Measurements from ENCODE around the gene PLPPR3. TPM values are rescaled to one million over a fixed set of nuclear protein-coding genes. Genes with fewer than 3 reads are reported as not detected.

Gene PLPPR3
- total and polyA plus RNA-seq, 2 donors: 0.16 to 0.19 TPM

DNA sequence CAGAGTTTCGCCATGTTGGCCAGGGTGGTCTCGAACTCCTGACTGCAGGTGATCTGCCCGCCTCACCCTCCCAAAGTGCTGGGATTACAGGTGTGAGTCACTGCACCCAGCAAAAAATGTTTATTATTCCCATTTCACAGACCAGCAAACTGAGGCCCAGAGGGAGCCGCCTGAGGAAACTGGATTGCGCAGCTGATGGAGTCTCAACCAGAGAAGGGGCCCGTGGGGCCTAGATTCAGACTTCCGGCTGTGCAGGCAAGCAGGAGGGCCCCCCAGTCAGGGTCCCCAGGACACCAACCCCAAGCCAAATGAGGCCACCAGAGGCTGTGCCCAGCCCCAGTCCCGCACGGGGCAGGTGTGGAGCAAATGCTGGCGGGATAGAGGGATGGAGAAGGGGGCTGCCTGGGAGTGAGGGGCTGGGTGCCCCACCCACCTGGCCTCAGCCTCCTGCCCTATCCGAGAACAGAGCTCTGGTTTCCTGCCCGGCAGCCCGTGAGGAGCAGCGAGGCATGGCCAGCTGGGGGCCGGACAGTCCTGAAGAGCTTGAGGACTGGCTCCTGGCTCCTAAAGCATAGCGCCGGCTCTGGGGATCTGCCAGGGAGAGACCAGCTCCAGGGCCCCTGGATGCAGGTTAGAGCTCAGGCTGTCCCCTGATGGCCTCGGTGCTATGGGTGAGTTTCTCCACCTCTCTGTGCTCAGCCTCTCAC is 48.9 kb downstream of the PLPPR3 start:
- 90% methylated on average over 18 of the region's 18 CpGs for WGBS
- Histone ChIP-seq H3K4me1 (ENCODE audit: control insufficient read depth in 2 of 2, insufficient read depth in 2 of 2, low read length in 2 of 2) (no peaks in the 10 kb centered on the region), H3K27ac (ENCODE audit: low read depth in 1 of 2, low read length in 1 of 2) (no peak overlapping the region)

DNA sequence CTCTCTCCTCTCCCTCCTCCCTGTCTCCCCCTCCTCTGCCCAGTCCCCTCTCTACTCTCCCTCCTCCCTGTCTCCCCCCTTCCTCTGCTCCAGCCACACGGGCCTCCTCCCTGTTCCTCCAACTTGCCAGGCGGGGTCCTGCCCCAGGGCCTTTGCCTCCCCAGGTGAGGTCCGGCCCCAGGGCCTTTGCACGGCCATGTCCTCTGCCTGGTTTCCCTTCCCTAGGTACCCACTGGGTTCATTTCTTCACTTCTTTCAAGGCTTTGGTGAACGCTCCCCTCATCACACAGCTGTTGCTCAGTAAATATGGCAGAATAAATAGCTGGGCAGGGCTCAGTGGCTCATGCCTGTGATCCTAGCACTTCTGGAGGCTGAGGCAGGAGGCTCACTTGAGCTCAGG is 49.7 kb downstream of the PLPPR3 start:
- WGBS: 94% methylated on average over 5 of the region's 5 CpGs
- H3K4me1 ChIP-seq (ENCODE audit: control insufficient read depth in 2 of 2, insufficient read depth in 2 of 2, low read length in 2 of 2): no peaks in the 10 kb centered on the region
- no peak overlapping the region for H3K27ac ChIP-seq (ENCODE audit: low read depth in 1 of 2, low read length in 1 of 2)
- H3K4me3 ChIP-seq (ENCODE audit: low read length in 2 of 2): no peak overlapping the region
- H3K36me3 ChIP-seq (ENCODE audit: control insufficient read depth in 2 of 2, insufficient read depth in 2 of 2, low read length in 1 of 2): no peaks in the 10 kb centered on the region
- peaks cover 3 to 23% of the 10 kb centered on the region in 2 donors for H3K27me3 ChIP-seq (ENCODE audit: control insufficient read depth in 2 of 2, insufficient read depth in 1 of 2, low read length in 1 of 2)
- DNase-seq (ENCODE audit: low read depth in 6 of 9, low spot score in 9 of 9): no peak
- H3K9me3 ChIP-seq (ENCODE audit: control insufficient read depth in 2 of 2, insufficient read depth in 1 of 2, low read length in 1 of 2): no peaks in the 10 kb centered on the region

More for the DNA sequence above, 48.9 kb downstream of the PLPPR3 start:
- Histone ChIP-seq H3K36me3 (ENCODE audit: control insufficient read depth in 2 of 2, insufficient read depth in 2 of 2, low read length in 1 of 2) (no peaks in the 10 kb centered on the region), H3K4me3 (ENCODE audit: low read length in 2 of 2) (no peak overlapping the region), H3K27me3 (ENCODE audit: control insufficient read depth in 2 of 2, insufficient read depth in 1 of 2, low read length in 1 of 2) (peaks cover 3 to 25% of the 10 kb centered on the region in 2 donors), H3K9me3 (ENCODE audit: control insufficient read depth in 2 of 2, insufficient read depth in 1 of 2, low read length in 1 of 2) (no peaks in the 10 kb centered on the region)
- DNase-seq (ENCODE audit: low read depth in 6 of 9, low spot score in 9 of 9): no peak

DNA sequence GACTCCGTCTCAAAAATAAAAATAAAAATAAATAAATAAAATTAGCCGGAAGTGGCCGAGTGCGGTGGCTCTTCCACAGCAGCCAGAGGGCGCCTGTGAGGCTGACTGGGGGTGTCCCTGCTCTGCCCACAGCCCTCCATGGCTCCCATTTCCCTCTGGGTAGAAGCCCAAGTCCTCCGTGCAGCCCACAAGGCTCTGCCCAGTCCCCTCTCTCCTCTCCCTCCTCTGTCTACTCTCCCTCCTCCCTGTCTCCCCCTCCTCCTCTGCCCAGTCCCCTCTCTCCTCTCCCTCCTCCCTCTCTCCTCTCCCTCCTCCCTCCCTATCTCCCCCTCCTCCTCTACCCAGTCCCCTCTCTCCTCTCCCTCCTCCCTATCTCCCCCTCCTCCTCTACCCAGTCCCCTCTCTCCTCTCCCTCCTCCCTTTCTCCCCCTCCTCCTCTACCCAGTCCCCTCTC is 50.4 kb downstream of the PLPPR3 start:
- Histone ChIP-seq H3K4me1 (ENCODE audit: control insufficient read depth in 2 of 2, insufficient read depth in 2 of 2, low read length in 2 of 2) (no peaks in the 10 kb centered on the region), H3K4me3 (ENCODE audit: low read length in 2 of 2) (no peak overlapping the region), H3K36me3 (ENCODE audit: control insufficient read depth in 2 of 2, insufficient read depth in 2 of 2, low read length in 1 of 2) (no peaks in the 10 kb centered on the region), H3K27me3 (ENCODE audit: control insufficient read depth in 2 of 2, insufficient read depth in 1 of 2, low read length in 1 of 2) (peaks cover 3 to 23% of the 10 kb centered on the region in 2 donors), H3K27ac (ENCODE audit: low read depth in 1 of 2, low read length in 1 of 2) (no peak overlapping the region), H3K9me3 (ENCODE audit: control insufficient read depth in 2 of 2, insufficient read depth in 1 of 2, low read length in 1 of 2) (no peaks in the 10 kb centered on the region)
- WGBS: 16% methylated on average over 6 of the region's 6 CpGs
- no peak for DNase-seq (ENCODE audit: low read depth in 6 of 9, low spot score in 9 of 9)

DNA sequence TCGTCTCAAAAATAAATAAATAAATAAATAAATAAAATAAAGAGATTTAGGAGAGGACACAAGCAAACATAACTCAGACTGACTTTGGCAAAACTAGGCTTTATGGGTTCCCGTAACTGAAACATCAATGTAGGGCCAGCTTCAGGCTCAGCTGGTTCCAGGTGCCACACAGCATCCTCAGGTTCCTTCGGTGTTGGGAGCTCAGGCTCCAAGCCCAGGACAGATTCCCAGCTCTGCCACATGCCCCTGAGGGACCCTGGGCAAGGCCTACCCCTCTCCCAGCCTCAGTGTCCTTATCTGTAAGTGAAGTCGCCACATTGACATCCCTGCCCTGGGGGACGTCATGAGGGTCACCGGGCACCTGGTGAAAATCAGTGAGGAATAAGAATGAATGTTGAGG is 52.1 kb downstream of the PLPPR3 start:
- no peak overlapping the region for H3K4me3 ChIP-seq (ENCODE audit: low read length in 2 of 2)
- H3K4me1 ChIP-seq (ENCODE audit: control insufficient read depth in 2 of 2, insufficient read depth in 2 of 2, low read length in 2 of 2): no peaks in the 10 kb centered on the region
- H3K27me3 ChIP-seq (ENCODE audit: control insufficient read depth in 2 of 2, insufficient read depth in 1 of 2, low read length in 1 of 2): peaks cover 0 to 23% of the 10 kb centered on the region in 2 donors
- DNase-seq (ENCODE audit: low read depth in 6 of 9, low spot score in 9 of 9): no peak
- H3K36me3 ChIP-seq (ENCODE audit: control insufficient read depth in 2 of 2, insufficient read depth in 2 of 2, low read length in 1 of 2): no peaks in the 10 kb centered on the region
- H3K9me3 ChIP-seq (ENCODE audit: control insufficient read depth in 2 of 2, insufficient read depth in 1 of 2, low read length in 1 of 2): no peaks in the 10 kb centered on the region
- H3K27ac ChIP-seq (ENCODE audit: low read depth in 1 of 2, low read length in 1 of 2): no peak overlapping the region
- 93% methylated on average over 6 of the region's 6 CpGs for WGBS

- no peaks in the 10 kb centered on the region for H3K36me3 ChIP-seq (ENCODE audit: control insufficient read depth in 2 of 2, insufficient read depth in 2 of 2, low read length in 1 of 2)
- peaks cover 0 to 23% of the 10 kb centered on the region in 2 donors for H3K27me3 ChIP-seq (ENCODE audit: control insufficient read depth in 2 of 2, insufficient read depth in 1 of 2, low read length in 1 of 2)
- H3K27ac ChIP-seq (ENCODE audit: low read depth in 1 of 2, low read length in 1 of 2): no peak overlapping the region
- no peaks in the 10 kb centered on the region for H3K4me1 ChIP-seq (ENCODE audit: control insufficient read depth in 2 of 2, insufficient read depth in 2 of 2, low read length in 2 of 2)
- no peak overlapping the region for H3K4me3 ChIP-seq (ENCODE audit: low read length in 2 of 2)
- DNase-seq (ENCODE audit: low read depth in 6 of 9, low spot score in 9 of 9): no peak
- 95% methylated on average over 14 of the region's 14 CpGs for WGBS
- no peaks in the 10 kb centered on the region for H3K9me3 ChIP-seq (ENCODE audit: control insufficient read depth in 2 of 2, insufficient read depth in 1 of 2, low read length in 1 of 2)
Measured at GRCh38 chr19:768424-768823, 53.3 kb downstream of the PLPPR3 start.

GRCh38 chr19:765179-765738 is 56.5 kb downstream of the PLPPR3 start:
- WGBS: 92% methylated on average over 7 of the region's 7 CpGs
- Histone ChIP-seq H3K36me3 (ENCODE audit: control insufficient read depth in 2 of 2, insufficient read depth in 2 of 2, low read length in 1 of 2) (no peaks in the 10 kb centered on the region), H3K9me3 (ENCODE audit: control insufficient read depth in 2 of 2, insufficient read depth in 1 of 2, low read length in 1 of 2) (peaks cover 2 to 4% of the 10 kb centered on the region in 2 donors)

DNA sequence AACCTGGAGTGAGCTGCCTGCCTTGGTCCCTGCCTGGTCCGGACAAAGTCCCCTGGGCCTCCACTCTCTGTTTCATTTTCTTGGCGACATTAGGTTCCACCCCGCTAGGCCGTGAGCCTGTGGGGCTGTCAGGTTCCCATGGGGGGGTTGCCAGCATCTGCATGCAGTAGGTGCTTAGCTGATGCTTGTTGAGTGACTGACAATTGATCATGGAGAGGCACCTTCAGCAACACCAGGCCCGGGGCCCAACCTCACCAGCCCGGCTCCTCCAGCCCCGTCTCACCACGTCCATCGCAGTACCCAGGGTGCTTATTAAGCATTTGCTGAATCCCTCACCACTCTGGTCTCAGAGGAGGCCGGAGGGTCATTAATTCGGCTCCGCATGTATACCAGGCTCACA is 57.5 kb downstream of the PLPPR3 start:
- no peaks in the 10 kb centered on the region for H3K4me1 ChIP-seq (ENCODE audit: control insufficient read depth in 2 of 2, insufficient read depth in 2 of 2, low read length in 2 of 2)
- H3K27me3 ChIP-seq (ENCODE audit: control insufficient read depth in 2 of 2, insufficient read depth in 1 of 2, low read length in 1 of 2): peaks cover 0 to 3% of the 10 kb centered on the region in 2 donors
- no peak overlapping the region for H3K27ac ChIP-seq (ENCODE audit: low read depth in 1 of 2, low read length in 1 of 2)
- H3K9me3 ChIP-seq (ENCODE audit: control insufficient read depth in 2 of 2, insufficient read depth in 1 of 2, low read length in 1 of 2): peaks cover 2 to 4% of the 10 kb centered on the region in 2 donors
- no peaks in the 10 kb centered on the region for H3K36me3 ChIP-seq (ENCODE audit: control insufficient read depth in 2 of 2, insufficient read depth in 2 of 2, low read length in 1 of 2)
- H3K4me3 ChIP-seq (ENCODE audit: low read length in 2 of 2): no peak overlapping the region
- 96% methylated on average over 12 of the region's 12 CpGs for WGBS
- DNase-seq (ENCODE audit: low read depth in 6 of 9, low spot score in 9 of 9): no peak

More at GRCh38 chr19:765179-765738, 56.5 kb downstream of the PLPPR3 start:
- Histone ChIP-seq H3K27ac (ENCODE audit: low read depth in 1 of 2, low read length in 1 of 2) (no peak overlapping the region), H3K4me3 (ENCODE audit: low read length in 2 of 2) (no peak overlapping the region), H3K4me1 (ENCODE audit: control insufficient read depth in 2 of 2, insufficient read depth in 2 of 2, low read length in 2 of 2) (no peaks in the 10 kb centered on the region), H3K27me3 (ENCODE audit: control insufficient read depth in 2 of 2, insufficient read depth in 1 of 2, low read length in 1 of 2) (peaks cover 0 to 5% of the 10 kb centered on the region in 2 donors)
- DNase-seq (ENCODE audit: low read depth in 6 of 9, low spot score in 9 of 9): no peak

DNA sequence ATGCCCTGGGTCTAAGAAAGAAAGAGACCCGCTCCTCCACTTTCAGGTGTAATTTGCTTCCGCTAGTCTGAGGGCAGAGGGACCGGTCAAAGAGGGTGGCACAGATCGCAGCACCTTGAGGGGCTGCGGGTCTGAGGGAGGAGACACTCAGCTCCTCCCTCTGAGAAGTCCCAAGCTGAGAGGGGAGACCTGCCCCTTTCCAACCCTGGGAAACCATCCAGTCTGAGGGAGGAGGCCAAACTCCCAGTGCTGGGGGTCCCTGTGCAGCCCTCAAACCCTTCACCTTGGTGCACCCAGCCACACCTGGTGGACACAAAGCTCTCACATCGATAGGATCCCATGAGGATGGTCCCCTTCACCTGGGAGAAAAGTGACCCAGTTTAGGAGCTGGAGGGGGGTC is 57.9 kb downstream of the PLPPR3 start:
- Histone ChIP-seq H3K4me3 (ENCODE audit: low read length in 2 of 2) (no peak overlapping the region), H3K36me3 (ENCODE audit: control insufficient read depth in 2 of 2, insufficient read depth in 2 of 2, low read length in 1 of 2) (no peaks in the 10 kb centered on the region), H3K9me3 (ENCODE audit: control insufficient read depth in 2 of 2, insufficient read depth in 1 of 2, low read length in 1 of 2) (peaks cover 2 to 4% of the 10 kb centered on the region in 2 donors), H3K27ac (ENCODE audit: low read depth in 1 of 2, low read length in 1 of 2) (no peak overlapping the region), H3K4me1 (ENCODE audit: control insufficient read depth in 2 of 2, insufficient read depth in 2 of 2, low read length in 2 of 2) (no peaks in the 10 kb centered on the region), H3K27me3 (ENCODE audit: control insufficient read depth in 2 of 2, insufficient read depth in 1 of 2, low read length in 1 of 2) (peaks cover 0 to 3% of the 10 kb centered on the region in 2 donors)
- 96% methylated on average over 6 of the region's 6 CpGs for WGBS
- no peak for DNase-seq (ENCODE audit: low read depth in 6 of 9, low spot score in 9 of 9)

- peaks cover 4 to 10% of the 10 kb centered on the region in 2 donors for H3K9me3 ChIP-seq (ENCODE audit: control insufficient read depth in 2 of 2, insufficient read depth in 1 of 2, low read length in 1 of 2)
- H3K36me3 ChIP-seq (ENCODE audit: control insufficient read depth in 2 of 2, insufficient read depth in 2 of 2, low read length in 1 of 2): no peaks in the 10 kb centered on the region
- H3K4me3 ChIP-seq (ENCODE audit: low read length in 2 of 2): no peak overlapping the region
- no peaks in the 10 kb centered on the region for H3K27me3 ChIP-seq (ENCODE audit: control insufficient read depth in 2 of 2, insufficient read depth in 1 of 2, low read length in 1 of 2)
- DNase-seq (ENCODE audit: low read depth in 6 of 9, low spot score in 9 of 9): no peak
- no peaks in the 10 kb centered on the region for H3K4me1 ChIP-seq (ENCODE audit: control insufficient read depth in 2 of 2, insufficient read depth in 2 of 2, low read length in 2 of 2)
- WGBS: 97% methylated on average over 10 of the region's 10 CpGs
- no peak overlapping the region for H3K27ac ChIP-seq (ENCODE audit: low read depth in 1 of 2, low read length in 1 of 2)
Measured at GRCh38 chr19:763181-763580, 58.6 kb downstream of the PLPPR3 start.

Data from thymus (tissue), 11 donors.